ENCODE measurements around the gene HSD3B1. TPM values are rescaled to one million over a fixed set of nuclear protein-coding genes. Genes with fewer than 3 reads are reported as not detected.

The HSD3B1 gene
- polyA plus RNA-seq, 3 donors = not detected

GRCh38 chr1:119510046-119510445, 3.0 kb downstream of the HSD3B1 start:
- H3K9ac ChIP-seq (ENCODE audit: insufficient read depth, low read length, poor library complexity, severe bottlenecking) = no peak overlapping the region
- no peaks in the 10 kb centered on the region for H3K4me1 ChIP-seq (ENCODE audit: control insufficient read depth in 1 of 2, insufficient read depth in 2 of 2, low read length in 2 of 2)
- no peaks in the 10 kb centered on the region for H3K36me3 Mint-ChIP-seq
- no peak overlapping the region for H3K27ac ChIP-seq (ENCODE audit: low read depth in 1 of 2, low read length in 2 of 2)
- peaks cover 0 to 10% (median 2%) of the 10 kb centered on the region in 3 donors for H3K27me3 Mint-ChIP-seq (ENCODE audit: low read depth in 3 of 3)
- H3K4me2 ChIP-seq (replicated peaks; ENCODE audit: extremely low read depth, low read length, poor library complexity, severe bottlenecking) = no peak overlapping the region
- H4K20me1 ChIP-seq (ENCODE audit: insufficient read depth, low read length) = no peaks in the 10 kb centered on the region
- H3K27ac Mint-ChIP-seq = no peak overlapping the region
- intact Hi-C loops (cut with micrococcal nuclease) = no loop called here
- no peaks in the 10 kb centered on the region for H3K4me1 Mint-ChIP-seq
- peaks cover 0 to 2% (median 0%) of the 10 kb centered on the region in 7 donors for H3K9me3 Mint-ChIP-seq
- no peaks in the 10 kb centered on the region for H3K79me2 ChIP-seq (ENCODE audit: insufficient read depth, low read length)
- H3K36me3 ChIP-seq (replicated peaks in 1 of 2; ENCODE audit: control insufficient read depth in 1 of 2, insufficient read depth in 2 of 2, low read length in 2 of 2) = no peaks in the 10 kb centered on the region
- H3K4me3 Mint-ChIP-seq = no peak overlapping the region
- H3K9me3 ChIP-seq (replicated peaks in 1 of 2; ENCODE audit: control insufficient read depth in 1 of 2, insufficient read depth in 1 of 2, low read length in 2 of 2) = no peaks in the 10 kb centered on the region
- no peak for DNase-seq
- no peak for TF ChIP-seq CTCF (IDR thresholded peaks at IDR 0.05)
- H3K4me3 ChIP-seq (replicated peaks in 1 of 3; ENCODE audit: low read depth in 2 of 3, low read length in 3 of 3) = no peak overlapping the region
- WGBS (ENCODE audit: insufficient coverage) = no CpG with 5 or more reads among the region's 2 CpGs
- no peak overlapping the region for H2AFZ ChIP-seq (ENCODE audit: insufficient read depth, low read depth, low read length, poor library complexity, severe bottlenecking)
- H3K27me3 ChIP-seq (ENCODE audit: control insufficient read depth in 2 of 2, insufficient read depth in 2 of 2, low read length in 2 of 2) = no peaks in the 10 kb centered on the region

DNA sequence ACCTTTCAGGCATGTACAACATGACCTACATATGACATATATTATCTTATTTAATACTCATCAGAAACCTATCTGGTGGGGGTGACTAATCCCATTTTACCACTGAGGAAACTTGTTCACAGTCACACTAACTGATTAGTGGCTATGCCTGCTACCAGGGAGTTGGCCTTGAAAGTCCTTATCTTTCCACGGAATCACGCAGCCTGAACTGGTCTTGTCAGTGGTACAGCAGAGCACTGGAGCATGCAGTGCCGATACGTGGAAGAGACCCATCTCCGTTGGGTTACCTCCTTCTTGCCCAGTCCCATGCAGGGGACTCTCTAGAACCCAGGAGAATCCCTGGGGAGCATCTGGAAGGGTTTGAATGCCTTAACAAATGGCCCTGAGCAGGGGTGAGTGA, 8.2 kb downstream of the HSD3B1 start:
- no peak overlapping the region for H3K9ac ChIP-seq (ENCODE audit: insufficient read depth, low read length, poor library complexity, severe bottlenecking)
- intact Hi-C loops (cut with micrococcal nuclease) = no loop called here
- no peaks in the 10 kb centered on the region for H3K4me1 ChIP-seq (ENCODE audit: control insufficient read depth in 1 of 2, insufficient read depth in 2 of 2, low read length in 2 of 2)
- H3K4me1 Mint-ChIP-seq = no peaks in the 10 kb centered on the region
- TF ChIP-seq CTCF (IDR thresholded peaks at IDR 0.05) = no peak
- no peaks in the 10 kb centered on the region for H3K36me3 Mint-ChIP-seq
- no peak overlapping the region for H3K27ac Mint-ChIP-seq
- H3K36me3 ChIP-seq (replicated peaks in 1 of 2; ENCODE audit: control insufficient read depth in 1 of 2, insufficient read depth in 2 of 2, low read length in 2 of 2) = no peaks in the 10 kb centered on the region
- H4K20me1 ChIP-seq (ENCODE audit: insufficient read depth, low read length) = no peaks in the 10 kb centered on the region
- peaks cover 0 to 2% of the 10 kb centered on the region in 2 donors for H3K27me3 ChIP-seq (ENCODE audit: control insufficient read depth in 2 of 2, insufficient read depth in 2 of 2, low read length in 2 of 2)
- no peaks in the 10 kb centered on the region for H3K79me2 ChIP-seq (ENCODE audit: insufficient read depth, low read length)
- peaks cover 0 to 18% (median 12%) of the 10 kb centered on the region in 3 donors for H3K27me3 Mint-ChIP-seq (ENCODE audit: low read depth in 3 of 3)
- no peak overlapping the region for H3K4me3 ChIP-seq (replicated peaks in 1 of 3; ENCODE audit: low read depth in 2 of 3, low read length in 3 of 3)
- no peak overlapping the region for H2AFZ ChIP-seq (ENCODE audit: insufficient read depth, low read depth, low read length, poor library complexity, severe bottlenecking)
- no peak for DNase-seq
- H3K9me3 Mint-ChIP-seq = no peaks in the 10 kb centered on the region
- H3K9me3 ChIP-seq (replicated peaks in 1 of 2; ENCODE audit: control insufficient read depth in 1 of 2, insufficient read depth in 1 of 2, low read length in 2 of 2) = no peaks in the 10 kb centered on the region
- WGBS (ENCODE audit: insufficient coverage) = 100% methylated on average over 5 of the region's 5 CpGs
- H3K27ac ChIP-seq (ENCODE audit: low read depth in 1 of 2, low read length in 2 of 2) = no peak overlapping the region
- H3K4me2 ChIP-seq (replicated peaks; ENCODE audit: extremely low read depth, low read length, poor library complexity, severe bottlenecking) = no peak overlapping the region
- no peak overlapping the region for H3K4me3 Mint-ChIP-seq
